ENCODE measurements around the gene MLXIP. TPM values are rescaled to one million over a fixed set of nuclear protein-coding genes. Genes with fewer than 3 reads are reported as not detected.
A peak's percentile ranks its signal among the peaks of the same experiment; 100 is the strongest.

Gene MLXIP
- total RNA-seq, 1 experiment from 2014 or later = 32.4 TPM

- TF ChIP-seq CTCF (conservative IDR thresholded peaks at IDR 0.05) = no peak
- H4K5ac ChIP-seq (ENCODE audit: insufficient read length, low read depth, low read length) = no peak overlapping the region
- H3K14ac ChIP-seq (ENCODE audit: insufficient read depth, low read length) = no peak overlapping the region
- Mint-ChIP-seq H3K27ac (peak overlapping the region in 2 of 3 experiments; percentile 37 to 58; a peak in 3 of 7 replicates), H3K4me3 (no peak overlapping the region; a peak in 1 of 5 replicates), H3K9me3 (peaks cover 0 to 3% of the 10 kb centered on the region in 2 experiments; a peak in 1 of 5 replicates), H3K36me3 (ENCODE audit: insufficient read depth in 1 of 3, low read depth in 3 of 3) (peaks cover 3 to 7% (median 6%) of the 10 kb centered on the region in 3 experiments; a peak in 2 of 7 replicates), H3K4me1 (peaks cover 16 to 20% of the 10 kb centered on the region in 2 experiments), H3K27me3 (ENCODE audit: low read depth) (no peaks in the 10 kb centered on the region)
- H3K79me1 ChIP-seq (ENCODE audit: insufficient read depth, low read depth, low read length, poor library complexity, severe bottlenecking) = no peaks in the 10 kb centered on the region
- peaks cover 2% of the 10 kb centered on the region for H4K20me1 ChIP-seq (ENCODE audit: control insufficient read depth, insufficient read depth, insufficient read length)
- no peak overlapping the region for H4K91ac ChIP-seq (ENCODE audit: insufficient read length, low read depth, low read length)
- peaks cover 3% of the 10 kb centered on the region for H3K23me2 ChIP-seq (ENCODE audit: insufficient read length, low read depth, low read length, poor library complexity, severe bottlenecking)
- H3K9ac ChIP-seq (ENCODE audit: extremely low read depth, insufficient read length, low read length) = no peak overlapping the region
- no peak overlapping the region for H2AK5ac ChIP-seq (ENCODE audit: insufficient read length, low read length)
- H2BK120ac ChIP-seq (ENCODE audit: low read depth, low read length, poor library complexity, severe bottlenecking) = no peak overlapping the region
- H3K27me3 ChIP-seq (ENCODE audit: insufficient read depth, low read length) = no peaks in the 10 kb centered on the region
- no peak overlapping the region for H3T11ph ChIP-seq (ENCODE audit: low read length)
- H3K9me3 ChIP-seq (ENCODE audit: control insufficient read depth, low read depth, low read length) = no peaks in the 10 kb centered on the region
- H4K8ac ChIP-seq (replicated peaks; ENCODE audit: insufficient read length, low read depth, low read length) = no peak overlapping the region
- no peak overlapping the region for H2BK12ac ChIP-seq (ENCODE audit: insufficient read length, low read depth, low read length)
- H3K79me2 ChIP-seq (ENCODE audit: insufficient read depth, low read length) = peaks cover 2% of the 10 kb centered on the region; the same call in 1 of the 2 replicates
- H3K56ac ChIP-seq (ENCODE audit: insufficient read length, low read depth, low read length) = no peak overlapping the region
- no peak overlapping the region for H2BK5ac ChIP-seq (ENCODE audit: insufficient read length, low read length)
- no peak overlapping the region for H3K4me2 ChIP-seq (ENCODE audit: insufficient read depth, insufficient read length, low read length)
- H3K18ac ChIP-seq (ENCODE audit: insufficient read length, low read depth, low read length) = no peak overlapping the region
- no peak overlapping the region for H3K27ac ChIP-seq (ENCODE audit: insufficient read length, low read depth, low read length)
- H3K4me1 ChIP-seq (ENCODE audit: insufficient read depth, low read length) = peaks cover 3% of the 10 kb centered on the region; the same call in 1 of the 2 replicates
- no peak for DNase-seq
- H2AFZ ChIP-seq (ENCODE audit: low read length) = no peak overlapping the region
- no peak overlapping the region for H3K4ac ChIP-seq (ENCODE audit: low read depth, low read length)
- no CpG with 5 or more reads among the region's 10 CpGs for WGBS (ENCODE audit: extremely low coverage, insufficient read length, low lambda C conversion rate)
- no peak overlapping the region for H2BK15ac ChIP-seq (ENCODE audit: low read depth, low read length)
- no peak overlapping the region for H3K23ac ChIP-seq (ENCODE audit: insufficient read length, low read depth, low read length)
- H2BK20ac ChIP-seq (ENCODE audit: low read depth, low read length, poor library complexity, severe bottlenecking) = no peak overlapping the region
Measured at GRCh38 chr12:122097927-122098756, 19.6 kb downstream of the MLXIP start.

All from H9 (cell line).